Heart left ventricle (tissue), 16 donors: ENCODE results near the gene EMX1. TPM values are rescaled to one million over a fixed set of nuclear protein-coding genes. Genes with fewer than 3 reads are reported as not detected.

Experiments
- ATAC-seq, 4 donors: fragments of 200-7000 bp; cut with Tn5 transposase; one replicate each; pipeline ENCODE4 v1.9.1; 2020 to 2022; ENCODE audit warnings: moderate library complexity in 4 of 4, mild to moderate bottlenecking in 3 of 4, moderate number of reproducible peaks in 1 of 4
- DNase-seq, 5 donors: peaks; one replicate each; pipeline ENCODE4 v3.0.0-alpha.2; 2020
- H3K27ac ChIP-seq, 12 donors: fragments of 200-600 bp; sonication (generic) in 4 of 12; one replicate each; pipeline versions ENCODE4 v1.5.0 to v1.8.0; 2016 to 2022; ENCODE audit warnings: mild to moderate bottlenecking in 2 of 12
- H3K27me3 ChIP-seq, 9 donors: fragments of 200-600 bp; sonication (generic) in 2 of 9; one replicate each; pipeline versions ENCODE4 v1.5.1 to v1.8.0; 2016 to 2022; ENCODE audit warnings: mild to moderate bottlenecking in 3 of 9
- H3K36me3 ChIP-seq, 9 donors: fragments of 200-600 bp; sonication (generic) in 2 of 9; one replicate each; pipeline versions ENCODE4 v1.5.0 to v1.8.0; 2018 to 2022; ENCODE audit warnings: mild to moderate bottlenecking in 2 of 9
- H3K4me1 ChIP-seq, 12 donors: fragments of 200-600 bp; sonication (generic) in 4 of 12; one replicate each; pipeline versions ENCODE4 v1.5.0 to v1.8.0; 2016 to 2022; ENCODE audit warnings: mild to moderate bottlenecking in 3 of 12
- H3K4me3 ChIP-seq, 12 donors: fragments of 200-600 bp; sonication (generic) in 4 of 12; one replicate each; pipeline versions ENCODE4 v1.5.0 to v1.8.0; 2017 to 2022; ENCODE audit warnings: mild to moderate bottlenecking in 9 of 12, moderate library complexity in 4 of 12
- H3K9me3 ChIP-seq, 12 donors: fragments of 200-600 bp; sonication (generic) in 4 of 12; one replicate each; pipeline versions ENCODE4 v1.5.0 to v1.8.0; 2016 to 2022; ENCODE audit warnings: mild to moderate bottlenecking in 1 of 12
- CTCF ChIP-seq, 12 donors: fragments of 200-600 bp; sonication (generic) in 4 of 12; IDR thresholded peaks; one replicate each; pipeline versions ENCODE4 v1.5.0 to v1.8.0; 2018 to 2022; ENCODE audit warnings: antibody characterized with exemption in 12 of 12, mild to moderate bottlenecking in 5 of 12
- POLR2A ChIP-seq, 2 donors: fragments of 450-650 bp; IDR thresholded peaks; one replicate each; pipeline ENCODE4 v1.6.1; 2017; ENCODE audit warnings: antibody characterized with exemption in 2 of 2, mild to moderate bottlenecking in 2 of 2, moderate library complexity in 2 of 2
- WGBS, 4 donors: extraction: QIAGEN DNeasy Blood & Tissue Kit in 2 of 4; methylation state at CpG; one replicate each; pipeline versions ENCODE4 v1.1.5 to v1.1.7; 2013 to 2018; 5-methylcytosine and 5-hydroxymethylcytosine counted together
- intact Hi-C, 10 donors: fragments of 100-400 bp; cut with DNase I; formaldehyde crosslinking; loops; one replicate each; pipeline versions ENCODE4 v1.11.1 to v1.14.2; 2022
- polyA plus RNA-seq, 2 donors: library from polyadenylated mRNA; stranded (reverse); fragments of 200-250 nt; gene quantifications; one replicate each; pipeline ENCODE4 v1.2.3, GENCODE V29; 2013
- total RNA-seq, 9 donors: library from RNA; depleted of rRNA in 2 of 9; stranded (reverse); fragments of >200 nt in 2 of 9; fragmentation: NEBNext Ultra II Directional in 3 of 9; extraction: Animal tissue kit (Norgen Biotek cat#: 25700) in 3 of 9; gene quantifications; one replicate each; pipeline versions ENCODE4 v1.1.0 to v1.2.4, GENCODE V29; 2016 to 2023
- donor health status: ischemic (EF 13 %, LVEDD 7.1; RV severe dilation, severe dysfunction).
- donor health status: healthy with polysubstance abuse.
- donor health status: DM: no; HTN: yes; CAD: no.
- donor health status: DM: no; HTN: no; CAD: no.
- donor health status: ischemic (EF 25% LVEDD 6.9; RV normal size, moderate dysfunction).
- donor health status: ischemic (EF 25% LVEDD 5.7; RV mildly dilated, moderate dysfunction).
- donor health status: healthy.
- donor health status: DM: yes; HTN: yes; CAD: no.
- donor health status: ischemic (EF 35%, LVEDD 5.7; RV mildly dilated, moderate dysfunction).
- donor health status: nonischemic (EF 11% LVEDD 7.7; RV severe dilation, severe dysfunction).
- donor health status: DM: yes; HTN: yes; CAD: no.
- donor health status: PGD.
- donor health status: ischemic (EF 29% LVEDD 5.4; RV normal size, mild dysfunction).
- donor health status: nonischemic (EF 23%, LVEDD 6.1; RV moderate dilation, normal function).

Gene EMX1
- total and polyA plus RNA-seq, 11 donors, result not detected

- no peak for ATAC-seq
- peaks cover 0 to 9% (median 0%) of the 10 kb centered on the region in 9 donors for H3K36me3 ChIP-seq
- peaks cover 0 to 8% (median 0%) of the 10 kb centered on the region in 12 donors for H3K4me1 ChIP-seq
- no peaks in the 10 kb centered on the region for H3K9me3 ChIP-seq
- TF ChIP-seq POLR2A (IDR thresholded peaks at IDR 0.05) (no peak), CTCF (IDR thresholded peaks at IDR 0.05) (no peak)
- no peak overlapping the region for H3K4me3 ChIP-seq
- DNase-seq, result no peak
- no peak overlapping the region for H3K27ac ChIP-seq
- intact Hi-C loops, result no loop called here
- no peaks in the 10 kb centered on the region for H3K27me3 ChIP-seq
- 82 to 89% (median 89%) methylated on average over 7 of the region's 7 CpGs for WGBS, 4 donors
These were observed 45.6 kb downstream of the EMX1 start for GRCh38 chr2:72962911-72963310.

GRCh38 chr2:72963423-72964145 is 46.3 kb downstream of the EMX1 start:
- no peak overlapping the region for H3K4me3 ChIP-seq
- no peaks in the 10 kb centered on the region for H3K9me3 ChIP-seq
- ATAC-seq, result no peak
- intact Hi-C loops, result no loop called here
- H3K36me3 ChIP-seq, result peaks cover 0 to 7% (median 0%) of the 10 kb centered on the region in 9 donors
- DNase-seq, result peak in 1 of 5 donors; percentile 21
- 82 to 90% (median 86%) methylated on average over 9 to 10 of the region's 10 CpGs for WGBS, 4 donors
- no peak overlapping the region for H3K27ac ChIP-seq
- H3K27me3 ChIP-seq, result no peaks in the 10 kb centered on the region
- peaks cover 0 to 1% (median 0%) of the 10 kb centered on the region in 12 donors for H3K4me1 ChIP-seq
- TF ChIP-seq POLR2A (IDR thresholded peaks at IDR 0.05), result no peak
- TF ChIP-seq CTCF (IDR thresholded peaks at IDR 0.05), result no peak

- no peak for TF ChIP-seq CTCF (IDR thresholded peaks at IDR 0.05)
- TF ChIP-seq POLR2A (IDR thresholded peaks at IDR 0.05), result no peak
- WGBS, 4 donors, result 91 to 98% (median 95%) methylated on average over 6 of the region's 6 CpGs
- ATAC-seq (no peak), DNase-seq (no peak)
- Histone ChIP-seq H3K9me3 (no peaks in the 10 kb centered on the region), H3K4me3 (no peak overlapping the region), H3K27me3 (no peaks in the 10 kb centered on the region), H3K36me3 (peaks cover 0 to 6% (median 0%) of the 10 kb centered on the region in 9 donors), H3K27ac (no peak overlapping the region), H3K4me1 (no peaks in the 10 kb centered on the region)
- intact Hi-C loops, result no loop called here
These were observed 46.8 kb downstream of the EMX1 start for GRCh38 chr2:72964146-72964525.

GRCh38 chr2:72965016-72965415 is 47.7 kb downstream of the EMX1 start:
- peaks cover 0 to 6% (median 0%) of the 10 kb centered on the region in 9 donors for H3K36me3 ChIP-seq
- WGBS, 4 donors, result 91 to 93% (median 92%) methylated on average over 11 to 12 of the region's 12 CpGs
- DNase-seq (peak in 1 of 5 donors; percentile 7), ATAC-seq (no peak)
- no peak overlapping the region for H3K27ac ChIP-seq
- intact Hi-C loops, result no loop called here
- TF ChIP-seq POLR2A (IDR thresholded peaks at IDR 0.05) (no peak), CTCF (IDR thresholded peaks at IDR 0.05) (no peak)
- H3K9me3 ChIP-seq, result no peaks in the 10 kb centered on the region
- no peaks in the 10 kb centered on the region for H3K4me1 ChIP-seq
- no peak overlapping the region for H3K4me3 ChIP-seq
- no peaks in the 10 kb centered on the region for H3K27me3 ChIP-seq
